Measurements from ENCODE around the gene GJB2.

- no peak for TF ChIP-seq CTCF (IDR thresholded peaks at IDR 0.05)
- no peak for TF ChIP-seq POLR2A (IDR thresholded peaks at IDR 0.05)
These were observed 2.0 kb downstream of the GJB2 start for GRCh38 chr13:20190481-20191310.

All from ovary (tissue), 3 donors.